ENCODE results near the gene SLCO3A1. TPM values are rescaled to one million over a fixed set of nuclear protein-coding genes. Genes with fewer than 3 reads are reported as not detected.

The SLCO3A1 gene
- total RNA-seq, 1 donor from 2014 or later: 42.5 TPM

GRCh38 chr15:92184679-92185230 is 331.2 kb downstream of the SLCO3A1 start:
- H3K9me3 ChIP-seq: no peaks in the 10 kb centered on the region

GRCh38 chr15:92187975-92188374 is 334.5 kb downstream of the SLCO3A1 start:
- Histone ChIP-seq H3K9me3 (no peaks in the 10 kb centered on the region), H3K4me3 (no peak overlapping the region), H3K4me1 (no peaks in the 10 kb centered on the region), H3K27me3 (ENCODE audit: low read depth) (no peaks in the 10 kb centered on the region), H3K36me3 (no peaks in the 10 kb centered on the region), H3K27ac (no peak overlapping the region)
- DNase-seq: no peak
- TF ChIP-seq CTCF (IDR thresholded peaks at IDR 0.05): no peak
- no peak for ATAC-seq
- intact Hi-C loops (cut with DNase I): no loop called here

More at GRCh38 chr15:92184679-92185230, 331.2 kb downstream of the SLCO3A1 start:
- H3K36me3 ChIP-seq: no peaks in the 10 kb centered on the region
- no peak overlapping the region for H3K27ac ChIP-seq
- no peak for DNase-seq
- no peak for TF ChIP-seq CTCF (IDR thresholded peaks at IDR 0.05)
- intact Hi-C loops (cut with DNase I): no loop called here
- no peak overlapping the region for H3K4me3 ChIP-seq
- H3K27me3 ChIP-seq (ENCODE audit: low read depth): no peaks in the 10 kb centered on the region
- no peak for ATAC-seq
- no peaks in the 10 kb centered on the region for H3K4me1 ChIP-seq

GRCh38 chr15:92189166-92189565 is 335.7 kb downstream of the SLCO3A1 start:
- Histone ChIP-seq H3K9me3 (no peaks in the 10 kb centered on the region), H3K27me3 (ENCODE audit: low read depth) (no peaks in the 10 kb centered on the region), H3K4me3 (no peak overlapping the region), H3K36me3 (no peaks in the 10 kb centered on the region), H3K27ac (no peak overlapping the region), H3K4me1 (no peaks in the 10 kb centered on the region)
- ATAC-seq (no peak), DNase-seq (no peak)
- TF ChIP-seq CTCF (IDR thresholded peaks at IDR 0.05): no peak
- intact Hi-C loops (cut with DNase I): no loop called here

- Histone ChIP-seq H3K4me1 (no peaks in the 10 kb centered on the region), H3K27ac (no peak overlapping the region), H3K9me3 (no peaks in the 10 kb centered on the region), H3K36me3 (no peaks in the 10 kb centered on the region), H3K4me3 (no peak overlapping the region), H3K27me3 (ENCODE audit: low read depth) (no peaks in the 10 kb centered on the region)
- no peak for TF ChIP-seq CTCF (IDR thresholded peaks at IDR 0.05)
- intact Hi-C loops (cut with DNase I): no loop called here
- DNase-seq (no peak), ATAC-seq (no peak)
Measured at GRCh38 chr15:92195241-92195640, 341.7 kb downstream of the SLCO3A1 start.

- no peak for DNase-seq
- no peaks in the 10 kb centered on the region for H3K9me3 ChIP-seq
- no peaks in the 10 kb centered on the region for H3K36me3 ChIP-seq
- no peak for ATAC-seq
- no peaks in the 10 kb centered on the region for H3K4me1 ChIP-seq
- H3K27me3 ChIP-seq (ENCODE audit: low read depth): no peaks in the 10 kb centered on the region
- intact Hi-C loops (cut with DNase I): no loop called here
- no peak overlapping the region for H3K27ac ChIP-seq
- TF ChIP-seq CTCF (IDR thresholded peaks at IDR 0.05): no peak
- no peak overlapping the region for H3K4me3 ChIP-seq
Measured at GRCh38 chr15:92196342-92196741, 342.8 kb downstream of the SLCO3A1 start.
